Limb (tissue), 2 donors: ENCODE measurements around the gene RAB1B.
"Not testable (repeated sequence)": the region's sequence is repeated elsewhere in the genome, so short reads cannot be mapped to it uniquely, and the experiment has no call there.

Experiments used
- DNase-seq, 2 donors: peaks; one replicate each; pipeline ENCODE4 v3.0.0-alpha.2; 2016; ENCODE audit errors: extremely low spot score in 2 of 2

Gene RAB1B

GRCh38 chr11:66317723-66318599 lies 49.5 kb downstream of the RAB1B start:
- peak in 1 of 2 donors; percentile 71 for DNase-seq

DNA sequence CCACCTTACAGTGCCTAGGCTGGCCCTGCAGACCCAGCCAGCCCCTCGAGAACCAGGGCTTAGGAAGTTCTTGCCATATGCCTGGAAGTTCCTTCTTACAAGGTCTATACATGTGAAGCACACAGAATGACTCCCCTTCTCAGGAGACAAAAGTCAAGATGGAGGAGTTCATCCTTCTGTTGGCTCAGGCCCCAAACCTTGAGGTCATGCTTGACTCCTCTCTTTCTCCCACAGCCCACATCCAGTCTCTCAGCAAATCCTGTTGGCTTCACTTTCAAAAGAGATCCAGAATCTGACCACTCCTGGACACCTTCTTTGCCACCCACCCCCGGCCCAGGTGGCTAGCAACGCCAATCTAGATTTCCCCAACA lies 50.1 kb downstream of the RAB1B start:
- no peak for DNase-seq

DNA sequence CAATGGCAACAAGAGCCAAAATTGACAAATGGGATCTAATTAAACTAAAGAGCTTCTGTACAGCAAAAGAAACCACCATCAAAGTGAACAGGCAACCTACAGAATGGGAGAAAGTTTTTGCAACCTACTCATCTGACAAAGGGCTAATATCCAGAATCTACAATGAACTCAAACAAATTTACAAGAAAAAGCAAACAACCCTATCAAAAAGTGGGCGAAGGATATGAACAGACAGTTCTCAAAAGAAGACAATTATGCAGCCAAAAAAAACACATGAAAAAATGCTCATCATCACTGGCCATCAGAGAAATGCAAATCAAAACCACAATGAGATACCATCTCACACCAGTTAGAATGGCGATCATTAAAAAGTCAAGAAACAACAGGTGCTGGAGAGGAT lies 51.9 kb downstream of the RAB1B start:
- DNase-seq = not testable (repeated sequence)

DNA sequence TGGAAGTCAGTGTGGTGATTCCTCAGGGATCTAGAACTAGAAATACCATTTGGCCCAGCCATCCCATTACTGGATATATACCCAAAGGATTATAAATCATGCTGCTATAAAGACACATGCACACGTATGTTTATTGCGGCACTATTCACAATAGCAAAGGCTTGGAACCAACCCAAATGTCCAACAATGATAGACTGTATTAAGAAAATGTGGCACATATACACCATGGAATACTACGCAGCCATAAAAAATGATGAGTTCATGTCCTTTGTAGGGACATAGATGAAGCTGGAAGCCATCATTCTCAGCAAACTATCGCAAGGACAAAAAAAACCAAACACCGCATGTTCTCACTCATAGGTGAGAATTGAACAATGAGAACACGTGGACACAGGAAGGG lies 52.3 kb downstream of the RAB1B start:
- not testable (repeated sequence) for DNase-seq

DNA sequence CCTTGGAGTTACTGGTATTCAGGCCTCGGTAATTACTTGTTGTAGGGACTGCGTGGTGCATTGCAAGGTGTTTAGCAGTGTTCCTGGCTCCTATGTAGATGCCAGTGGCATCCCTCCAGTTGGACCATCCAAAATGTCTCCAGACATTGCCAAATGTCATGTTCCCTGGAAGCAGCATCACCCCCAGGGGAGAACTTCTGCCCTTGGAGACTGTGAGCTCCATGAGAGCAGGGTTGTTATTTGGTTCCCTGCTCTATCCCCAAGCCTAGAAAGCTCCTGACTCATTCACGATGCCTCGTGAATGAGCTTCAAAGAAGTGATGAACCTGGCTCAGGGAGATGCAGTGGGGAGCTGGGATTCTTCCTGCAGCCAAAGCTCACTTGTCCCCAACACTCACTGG lies 53.2 kb downstream of the RAB1B start:
- no peak for DNase-seq

DNA sequence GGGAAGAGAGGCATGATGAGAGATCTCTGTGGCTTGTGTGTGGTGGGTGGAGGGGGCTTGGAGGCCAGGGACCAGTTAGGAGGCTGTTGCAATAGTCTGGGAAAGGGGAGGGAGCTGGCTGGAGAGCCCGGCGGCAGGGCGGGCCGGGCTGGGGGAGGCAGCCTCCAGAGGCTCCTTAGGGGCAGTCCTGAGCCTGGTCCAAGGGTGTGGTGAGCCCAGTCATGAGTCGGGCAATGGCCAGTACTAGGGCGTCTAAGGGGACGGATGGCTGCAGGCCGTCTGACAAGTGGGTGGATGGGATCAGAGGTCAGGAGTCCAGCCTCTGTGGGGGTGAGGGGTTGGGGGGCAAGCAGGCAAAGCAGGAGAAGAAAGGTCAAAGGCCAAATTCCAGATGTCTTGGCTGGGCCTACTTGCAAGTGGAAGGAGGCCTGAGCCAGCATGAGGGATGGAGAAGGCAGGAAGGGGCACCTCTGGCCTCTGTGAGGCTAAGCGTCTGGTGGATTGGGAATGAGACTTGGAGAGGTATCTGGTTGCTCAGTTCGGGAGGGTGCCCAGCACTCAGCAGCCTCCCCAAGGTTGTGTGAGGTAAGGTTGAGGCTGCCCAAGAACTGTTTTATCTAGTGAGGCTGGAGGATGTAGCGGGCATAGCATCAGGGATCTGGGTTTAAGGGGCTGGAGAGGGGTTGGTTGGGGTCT lies 54.4 kb downstream of the RAB1B start:
- DNase-seq = no peak

DNA sequence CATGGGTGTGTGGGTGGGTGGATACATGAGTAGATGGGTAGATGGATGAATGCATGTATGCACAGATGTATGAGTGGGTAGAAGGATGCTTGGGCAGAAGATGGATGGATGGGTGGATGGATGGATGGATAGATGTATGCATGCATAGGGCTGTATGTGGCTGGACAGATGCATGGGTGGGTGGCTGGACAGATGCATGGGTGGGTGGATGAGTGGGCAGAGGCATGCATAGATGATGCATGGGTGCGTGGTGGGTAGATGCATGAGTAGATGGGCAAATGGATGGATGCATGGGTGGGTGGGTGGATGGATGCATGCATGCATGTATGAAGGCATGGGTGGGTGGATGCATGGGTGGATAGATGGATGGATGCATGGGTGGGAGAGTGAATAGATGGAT lies 55.2 kb downstream of the RAB1B start:
- DNase-seq = no peak

GRCh38 chr11:66324664-66325063 lies 56.2 kb downstream of the RAB1B start:
- DNase-seq = no peak

DNA sequence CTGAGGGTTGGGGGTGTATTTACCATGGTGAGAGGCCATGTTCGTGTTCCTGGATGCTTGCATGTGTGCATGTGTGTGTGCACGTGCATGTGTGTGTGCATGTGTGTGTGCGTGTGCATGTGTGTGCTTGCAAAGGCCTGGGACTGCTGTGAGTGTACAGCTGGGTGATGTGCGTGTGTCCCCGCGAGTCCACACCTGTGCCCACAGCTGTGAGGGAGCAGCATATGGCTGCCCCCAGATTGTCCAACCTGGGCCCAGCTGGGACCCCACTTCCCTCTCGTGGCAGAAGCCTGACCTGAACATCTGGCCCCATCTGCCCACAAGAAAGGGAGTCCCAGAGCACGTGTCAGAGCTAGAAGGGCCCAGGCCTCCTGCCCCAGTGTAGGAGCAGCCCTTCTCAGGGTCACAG lies 56.8 kb downstream of the RAB1B start:
- no peak for DNase-seq

- no peak for DNase-seq
Observed at GRCh38 chr11:66326261-66327111, 58.0 kb downstream of the RAB1B start.
